ENCODE measurements around the gene ATP2C2. TPM values are rescaled to one million over a fixed set of nuclear protein-coding genes. Genes with fewer than 3 reads are reported as not detected.

ATP2C2 gene
- total RNA-seq, 1 experiment from 2014 or later, result 4.0 TPM

GRCh38 chr16:84504420-84505248 is 136.3 kb downstream of the ATP2C2 start, which contains the start of gene MEAK7:
TSS of gene MEAK7 (minus strand) at chr16:84504659. CDS start at chr16:84498086, 6,573 bp downstream.
- Histone ChIP-seq H4K91ac (ENCODE audit: insufficient read length, low read depth, low read length) (no peak within 1 kb of the TSS), H2BK12ac (ENCODE audit: insufficient read length, low read depth, low read length) (peak within 1 kb of the TSS; percentile 16), H3K18ac (ENCODE audit: insufficient read length, low read depth, low read length) (peak within 1 kb of the TSS; percentile 78), H3K27ac (ENCODE audit: insufficient read length, low read depth, low read length) (no peak within 1 kb of the TSS), H3K27me3 (ENCODE audit: insufficient read depth, low read length) (no peaks in the 10 kb centered on the region), H2BK5ac (ENCODE audit: insufficient read length, low read length) (no peak within 1 kb of the TSS), H2AFZ (ENCODE audit: low read length) (no peak within 1 kb of the TSS), H3K4me1 (ENCODE audit: insufficient read depth, low read length) (no peaks in the 10 kb centered on the region), H3K23me2 (ENCODE audit: insufficient read length, low read depth, low read length, poor library complexity, severe bottlenecking) (peaks cover 4% of the 10 kb centered on the region), H2BK15ac (ENCODE audit: low read depth, low read length) (no peak within 1 kb of the TSS), H3K79me2 (ENCODE audit: insufficient read depth, low read length) (no peaks in the 10 kb centered on the region), H3K14ac (ENCODE audit: insufficient read depth, low read length) (peak within 1 kb of the TSS; percentile 81), H3K9ac (ENCODE audit: extremely low read depth, insufficient read length, low read length) (peak within 1 kb of the TSS; percentile 33), H3K4me2 (ENCODE audit: insufficient read depth, insufficient read length, low read length) (peak within 1 kb of the TSS; percentile 60), H3K23ac (ENCODE audit: insufficient read length, low read depth, low read length) (no peak within 1 kb of the TSS), H3K9me3 (ENCODE audit: control insufficient read depth, low read depth, low read length) (no peaks in the 10 kb centered on the region), H4K8ac (replicated peaks; ENCODE audit: insufficient read length, low read depth, low read length) (no peak within 1 kb of the TSS), H3T11ph (ENCODE audit: low read length) (no peak within 1 kb of the TSS), H2BK120ac (ENCODE audit: low read depth, low read length, poor library complexity, severe bottlenecking) (no peak within 1 kb of the TSS), H2AK5ac (ENCODE audit: insufficient read length, low read length) (no peak within 1 kb of the TSS), H2BK20ac (ENCODE audit: low read depth, low read length, poor library complexity, severe bottlenecking) (no peak within 1 kb of the TSS), H4K5ac (ENCODE audit: insufficient read length, low read depth, low read length) (no peak within 1 kb of the TSS), H4K20me1 (ENCODE audit: control insufficient read depth, insufficient read depth, insufficient read length) (no peaks in the 10 kb centered on the region), H3K4ac (ENCODE audit: low read depth, low read length) (no peak within 1 kb of the TSS), H3K56ac (ENCODE audit: insufficient read length, low read depth, low read length) (no peak within 1 kb of the TSS), H3K79me1 (ENCODE audit: insufficient read depth, low read depth, low read length, poor library complexity, severe bottlenecking) (no peaks in the 10 kb centered on the region)
- Mint-ChIP-seq H3K9me3 (no peaks in the 10 kb centered on the region; a peak in 1 of 5 replicates), H3K4me1 (peaks cover 22 to 31% of the 10 kb centered on the region in 2 experiments), H3K27me3 (ENCODE audit: low read depth) (peaks cover 2% of the 10 kb centered on the region), H3K4me3 (peak within 1 kb of the TSS; percentile 80 to 86), H3K27ac (peak within 1 kb of the TSS; percentile 74 to 97 (median 76); a peak in 5 of 7 replicates), H3K36me3 (ENCODE audit: insufficient read depth in 1 of 3, low read depth in 3 of 3) (peaks cover 0 to 7% (median 0%) of the 10 kb centered on the region in 3 experiments; a peak in 2 of 7 replicates)
- peak; percentile 98 for DNase-seq
- TF ChIP-seq CTCF (conservative IDR thresholded peaks at IDR 0.05), result no peak
- WGBS (ENCODE audit: extremely low coverage, insufficient read length, low lambda C conversion rate), result no CpG with 5 or more reads among the region's 45 CpGs

Measured in H9 (cell line).